ENCODE results near the gene EFCAB14. TPM values are rescaled to one million over a fixed set of nuclear protein-coding genes. Genes with fewer than 3 reads are reported as not detected.

Gene EFCAB14
- total RNA-seq, 4 donors from 2014 or later, result 71.5 to 138 (median 106) TPM

GRCh38 chr1:46682064-46682463, 36.9 kb downstream of the EFCAB14 start:
- no peak for DNase-seq (ENCODE audit: low spot score in 2 of 2)
- no peak for TF ChIP-seq CTCF (IDR thresholded peaks at IDR 0.05)
- TF ChIP-seq POLR2A (IDR thresholded peaks at IDR 0.05), result no peak
- WGBS, 2 donors, result 43 to 63% methylated on average over 1 of the region's 1 CpG
- no peak overlapping the region for H3K4me3 ChIP-seq (ENCODE audit: low read depth, poor library complexity, severe bottlenecking)
- intact Hi-C loops (cut with DNase I; ENCODE audit: low total_unique reads), result no loop called here

GRCh38 chr1:46681333-46682034, 37.4 kb downstream of the EFCAB14 start:
- TF ChIP-seq POLR2A (IDR thresholded peaks at IDR 0.05) (no peak), CTCF (IDR thresholded peaks at IDR 0.05) (no peak)
- no peak for DNase-seq (ENCODE audit: low spot score in 2 of 2)
- no peak overlapping the region for H3K4me3 ChIP-seq (ENCODE audit: low read depth, poor library complexity, severe bottlenecking)
- intact Hi-C loops (cut with DNase I; ENCODE audit: low total_unique reads), result no loop called here
- 86% methylated on average over 1 of the region's 1 CpG for WGBS, 2 donors

GRCh38 chr1:46679789-46680573, 38.9 kb downstream of the EFCAB14 start:
- WGBS, 2 donors, result 95 to 97% methylated on average over 6 of the region's 6 CpGs
- TF ChIP-seq CTCF (IDR thresholded peaks at IDR 0.05) (no peak), POLR2A (IDR thresholded peaks at IDR 0.05) (no peak)
- no peak for DNase-seq (ENCODE audit: low spot score in 2 of 2)
- intact Hi-C loops (cut with DNase I; ENCODE audit: low total_unique reads), result no loop called here
- no peak overlapping the region for H3K4me3 ChIP-seq (ENCODE audit: low read depth, poor library complexity, severe bottlenecking)

GRCh38 chr1:46677339-46677738, 41.6 kb downstream of the EFCAB14 start:
- TF ChIP-seq CTCF (IDR thresholded peaks at IDR 0.05), result no peak
- no peak for TF ChIP-seq POLR2A (IDR thresholded peaks at IDR 0.05)
- DNase-seq (ENCODE audit: low spot score in 2 of 2), result no peak
- no peak overlapping the region for H3K4me3 ChIP-seq (ENCODE audit: low read depth, poor library complexity, severe bottlenecking)
- 96 to 100% methylated on average over 1 of the region's 1 CpG for WGBS, 2 donors
- intact Hi-C loops (cut with DNase I; ENCODE audit: low total_unique reads), result no loop called here

- intact Hi-C loops (cut with DNase I; ENCODE audit: low total_unique reads), result no loop called here
- 93 to 94% methylated on average over 1 of the region's 1 CpG for WGBS, 2 donors
- no peak for DNase-seq (ENCODE audit: low spot score in 2 of 2)
- no peak for TF ChIP-seq POLR2A (IDR thresholded peaks at IDR 0.05)
- TF ChIP-seq CTCF (IDR thresholded peaks at IDR 0.05), result no peak
- no peak overlapping the region for H3K4me3 ChIP-seq (ENCODE audit: low read depth, poor library complexity, severe bottlenecking)
Observed at GRCh38 chr1:46676531-46676930, 42.4 kb downstream of the EFCAB14 start.
